ENCODE results near the gene MEF2C.
"Not testable (repeated sequence)": the region's sequence is repeated elsewhere in the genome, so short reads cannot be mapped to it uniquely, and the experiment has no call there.

The MEF2C gene

GRCh38 chr5:88861231-88861630 lies 21.8 kb downstream of the MEF2C start:
- DNase-seq (ENCODE audit: low read depth in 2 of 2) = no peak

GRCh38 chr5:88860501-88860900 lies 22.5 kb downstream of the MEF2C start:
- DNase-seq (ENCODE audit: low read depth in 2 of 2) = no peak

GRCh38 chr5:88858392-88858791 lies 24.6 kb downstream of the MEF2C start:
- DNase-seq (ENCODE audit: low read depth in 2 of 2) = no peak

GRCh38 chr5:88856381-88856780 lies 26.6 kb downstream of the MEF2C start:
- not testable (repeated sequence) for DNase-seq (ENCODE audit: low read depth in 2 of 2)

- no peak for DNase-seq (ENCODE audit: low read depth in 2 of 2)
Measured at GRCh38 chr5:88854769-88855168, 28.2 kb downstream of the MEF2C start.

GRCh38 chr5:88847420-88847819 lies 35.6 kb downstream of the MEF2C start:
- no peak for DNase-seq (ENCODE audit: low read depth in 2 of 2)

GRCh38 chr5:88846434-88846833 lies 36.5 kb downstream of the MEF2C start:
- no peak for DNase-seq (ENCODE audit: low read depth in 2 of 2)

- no peak for DNase-seq (ENCODE audit: low read depth in 2 of 2)
Measured at GRCh38 chr5:88845081-88845697, 37.8 kb downstream of the MEF2C start.

- no peak for DNase-seq (ENCODE audit: low read depth in 2 of 2)
Measured at GRCh38 chr5:88842784-88843183, 40.2 kb downstream of the MEF2C start.

GRCh38 chr5:88841212-88841611 lies 41.8 kb downstream of the MEF2C start:
- DNase-seq (ENCODE audit: low read depth in 2 of 2) = no peak

GRCh38 chr5:88840495-88840894 lies 42.5 kb downstream of the MEF2C start:
- DNase-seq (ENCODE audit: low read depth in 2 of 2) = no peak

- DNase-seq (ENCODE audit: low read depth in 2 of 2) = no peak
Measured at GRCh38 chr5:88839238-88839637, 43.7 kb downstream of the MEF2C start.

GRCh38 chr5:88838500-88838899 lies 44.5 kb downstream of the MEF2C start:
- no peak for DNase-seq (ENCODE audit: low read depth in 2 of 2)

GRCh38 chr5:88837817-88838216 lies 45.2 kb downstream of the MEF2C start:
- no peak for DNase-seq (ENCODE audit: low read depth in 2 of 2)

GRCh38 chr5:88837222-88837621 lies 45.8 kb downstream of the MEF2C start:
- DNase-seq (ENCODE audit: low read depth in 2 of 2) = no peak

- DNase-seq (ENCODE audit: low read depth in 2 of 2) = no peak
Measured at GRCh38 chr5:88836195-88836838, 46.7 kb downstream of the MEF2C start.

- DNase-seq (ENCODE audit: low read depth in 2 of 2) = no peak
Measured at GRCh38 chr5:88834499-88834898, 48.5 kb downstream of the MEF2C start.

GRCh38 chr5:88834131-88834462 lies 48.9 kb downstream of the MEF2C start:
- no peak for DNase-seq (ENCODE audit: low read depth in 2 of 2)

GRCh38 chr5:88833371-88834130 lies 49.4 kb downstream of the MEF2C start:
- peak; percentile 2 to 34 for DNase-seq (ENCODE audit: low read depth in 2 of 2)

- no peak for DNase-seq (ENCODE audit: low read depth in 2 of 2)
Measured at GRCh38 chr5:88831816-88832215, 51.2 kb downstream of the MEF2C start.

GRCh38 chr5:88830567-88830966 lies 52.4 kb downstream of the MEF2C start:
- DNase-seq (ENCODE audit: low read depth in 2 of 2) = no peak

GRCh38 chr5:88829775-88830174 lies 53.2 kb downstream of the MEF2C start:
- no peak for DNase-seq (ENCODE audit: low read depth in 2 of 2)

- no peak for DNase-seq (ENCODE audit: low read depth in 2 of 2)
Measured at GRCh38 chr5:88829054-88829453, 53.9 kb downstream of the MEF2C start.
